GM12878 (cell line): ENCODE data around the gene CUL4A.

ENCODE experiments used
- ATF3 ChIP-seq: IDR thresholded peaks from 2 replicates; pipeline ENCODE4 v1.6.1; 2011; ENCODE audit warnings: low read depth, mild to moderate bottlenecking, low read length, moderate library complexity, borderline replicate concordance; ENCODE audit errors: extremely low read depth
- CTCF ChIP-seq, 3 experiments: IDR thresholded peaks in 2 of 3; conservative IDR thresholded peaks in 1 of 3; 2 replicates each; pipeline ENCODE4 v1.5.1; 2011; ENCODE audit warnings: low read depth in 3 of 3, low read length in 3 of 3, mild to moderate bottlenecking in 3 of 3, control low read depth in 2 of 3, moderate library complexity in 2 of 3, inconsistent platforms in 1 of 3, mixed read lengths in 1 of 3; ENCODE audit not compliant: control insufficient read depth in 2 of 3, insufficient read depth in 1 of 3; ENCODE audit errors: extremely low read depth in 1 of 3
- EP300 ChIP-seq, 2 experiments: fragments of 150-350 bp in 1 of 2; IDR thresholded peaks; 2 replicates each; pipeline ENCODE4 v1.6.1; 2011 to 2012; ENCODE audit warnings: low read depth in 2 of 2, low read length in 2 of 2, borderline replicate concordance in 1 of 2, improper control_type of control experiment in 1 of 2, inconsistent platforms in 1 of 2; ENCODE audit not compliant: control insufficient read depth in 1 of 2
- EZH2 ChIP-seq: IDR thresholded peaks from 2 replicates; pipeline ENCODE4 v1.6.1; 2012; ENCODE audit warnings: low read depth, mild to moderate bottlenecking, control low read depth, inconsistent platforms, low read length, borderline replicate concordance; ENCODE audit not compliant: control insufficient read depth
- KDM1A ChIP-seq: fragments of 200-600 bp; sonication (generic); IDR thresholded peaks from 2 replicates; pipeline ENCODE4 v1.6.1; 2016; ENCODE audit warnings: borderline replicate concordance
- NFYB ChIP-seq: IDR thresholded peaks from 2 replicates; pipeline ENCODE4 v1.6.1; 2011; ENCODE audit warnings: low read depth, mild to moderate bottlenecking, low read length, improper control_type of control experiment, moderate library complexity; ENCODE audit not compliant: insufficient read depth
- NRF1 ChIP-seq: conservative IDR thresholded peaks from 2 replicates; pipeline ENCODE4 v1.6.1; 2011; ENCODE audit warnings: mild to moderate bottlenecking, low read depth, low read length, improper control_type of control experiment
- YY1 ChIP-seq: IDR thresholded peaks from 2 replicates; pipeline ENCODE4 v1.6.1; 2011; ENCODE audit warnings: low read depth, mild to moderate bottlenecking, low read length

GRCh38 chr13:113168211-113168610 is 41.2 kb upstream of the CUL4A start:
- TF ChIP-seq CTCF (IDR thresholded peaks at IDR 0.05 in 2 of 3, conservative IDR thresholded peaks at IDR 0.05 in 1 of 3; ENCODE audit: control insufficient read depth in 2 of 3, extremely low read depth in 1 of 3, insufficient read depth in 1 of 3, low read depth in 3 of 3, low read length in 3 of 3), result no peak
- no peak for TF ChIP-seq ATF3
- no peak for TF ChIP-seq EP300 (IDR thresholded peaks at IDR 0.05; ENCODE audit: borderline replicate concordance in 1 of 2, control insufficient read depth in 1 of 2, low read depth in 2 of 2, low read length in 2 of 2)
- no peak for TF ChIP-seq NRF1
- TF ChIP-seq YY1, result no peak
- TF ChIP-seq EZH2, result no peak
- TF ChIP-seq NFYB, result no peak
- no peak for TF ChIP-seq KDM1A
